HEK293 (cell line): ENCODE results near the gene PLP2.

Experiments used
- GLI4 ChIP-seq: fragments of 450-650 bp; formaldehyde crosslinking; IDR thresholded peaks from 2 replicates; pipeline ENCODE4 v1.5.1; 2016; ENCODE audit warnings: missing biosample characterization, missing genetic modification characterization
- HOXD13 ChIP-seq: sonication (generic); formaldehyde crosslinking; IDR thresholded peaks from 2 replicates; pipeline ENCODE4 v1.8.0; 2022; ENCODE audit warnings: missing genetic modification reagents, borderline replicate concordance
- KLF1 ChIP-seq: fragments of 450-650 bp; formaldehyde crosslinking; IDR thresholded peaks from 2 replicates; pipeline ENCODE4 v1.5.1; 2016; ENCODE audit warnings: missing biosample characterization, missing genetic modification characterization
- KLF7 ChIP-seq: fragments of 450-650 bp; formaldehyde crosslinking; IDR thresholded peaks from 2 replicates; pipeline ENCODE4 v1.5.1; 2016; ENCODE audit warnings: missing biosample characterization, missing genetic modification characterization, borderline replicate concordance
- OVOL3 ChIP-seq: fragments of 450-650 bp; formaldehyde crosslinking; IDR thresholded peaks from 2 replicates; pipeline ENCODE4 v1.5.1; 2016; ENCODE audit warnings: missing biosample characterization, missing genetic modification characterization
- SALL2 ChIP-seq: fragments of 450-650 bp; formaldehyde crosslinking; IDR thresholded peaks from 2 replicates; pipeline ENCODE4 v1.5.0; 2017; ENCODE audit warnings: missing biosample characterization, mild to moderate bottlenecking, missing genetic modification characterization, borderline replicate concordance
- SCRT2 ChIP-seq: fragments of 450-650 bp; formaldehyde crosslinking; IDR thresholded peaks from 2 replicates; pipeline ENCODE4 v1.5.1; 2016; ENCODE audit warnings: missing biosample characterization, missing genetic modification characterization
- YY1 ChIP-seq: fragments of 450-650 bp; formaldehyde crosslinking; IDR thresholded peaks from 2 replicates; pipeline ENCODE4 v1.5.1; 2018; ENCODE audit warnings: missing biosample characterization, missing genetic modification characterization
- ZNF140 ChIP-seq: fragments of 450-650 bp; formaldehyde crosslinking; IDR thresholded peaks from 2 replicates; pipeline ENCODE4 v1.5.1; 2016; ENCODE audit warnings: missing biosample characterization, missing genetic modification characterization
- ZNF155 ChIP-seq: fragments of 450-650 bp; formaldehyde crosslinking; IDR thresholded peaks from 2 replicates; pipeline ENCODE4 v1.5.1; 2016; ENCODE audit warnings: missing biosample characterization, missing genetic modification characterization
- ZNF248 ChIP-seq: fragments of 450-650 bp; formaldehyde crosslinking; IDR thresholded peaks from 2 replicates; pipeline ENCODE4 v1.5.1; 2017; ENCODE audit warnings: missing biosample characterization, missing genetic modification characterization
- ZNF366 ChIP-seq: fragments of 450-650 bp; formaldehyde crosslinking; conservative IDR thresholded peaks from 2 replicates; pipeline ENCODE4 v1.5.1; 2016; ENCODE audit warnings: missing biosample characterization, missing genetic modification characterization
- ZNF37A ChIP-seq: fragments of 450-650 bp; IDR thresholded peaks from 2 replicates; pipeline ENCODE4 v1.5.1; 2018; ENCODE audit warnings: missing biosample characterization, missing genetic modification characterization
- ZNF404 ChIP-seq: fragments of 450-650 bp; formaldehyde crosslinking; IDR thresholded peaks from 2 replicates; pipeline ENCODE4 v1.5.1; 2017; ENCODE audit warnings: missing biosample characterization, missing genetic modification characterization
- ZNF416 ChIP-seq: fragments of 450-650 bp; formaldehyde crosslinking; IDR thresholded peaks from 2 replicates; pipeline ENCODE4 v1.5.1; 2016; ENCODE audit warnings: missing biosample characterization, missing genetic modification characterization
- ZNF555 ChIP-seq: fragments of 450-650 bp; formaldehyde crosslinking; conservative IDR thresholded peaks from 2 replicates; pipeline ENCODE4 v1.5.1; 2017; ENCODE audit warnings: missing biosample characterization, mild to moderate bottlenecking, missing genetic modification characterization, inconsistent platforms
- ZNF571 ChIP-seq: fragments of 450-650 bp; formaldehyde crosslinking; IDR thresholded peaks from 2 replicates; pipeline ENCODE4 v1.5.0; 2017; ENCODE audit warnings: missing biosample characterization, missing genetic modification characterization
- ZNF585B ChIP-seq: fragments of 450-650 bp; formaldehyde crosslinking; IDR thresholded peaks from 2 replicates; pipeline ENCODE4 v1.5.1; 2016; ENCODE audit warnings: missing biosample characterization, missing genetic modification characterization
- ZNF600 ChIP-seq: fragments of 450-650 bp; formaldehyde crosslinking; IDR thresholded peaks from 2 replicates; pipeline ENCODE4 v1.5.1; 2016; ENCODE audit warnings: missing biosample characterization, missing genetic modification characterization
- ZNF707 ChIP-seq: fragments of 450-650 bp; formaldehyde crosslinking; IDR thresholded peaks from 2 replicates; pipeline ENCODE4 v1.5.1; 2016; ENCODE audit warnings: missing biosample characterization, missing genetic modification characterization
- ZSCAN23 ChIP-seq: fragments of 450-650 bp; formaldehyde crosslinking; IDR thresholded peaks from 2 replicates; pipeline ENCODE4 v1.5.1; 2016; ENCODE audit warnings: missing biosample characterization, missing genetic modification characterization
- TF ChIP-seq, protein P1 (sequence below): fragments of 450-650 bp; formaldehyde crosslinking; IDR thresholded peaks from 2 replicates; pipeline ENCODE4 v1.5.1; 2016; ENCODE audit warnings: missing biosample characterization, missing genetic modification characterization
- TF ChIP-seq, protein P2 (sequence below): fragments of 450-650 bp; formaldehyde crosslinking; optimal IDR thresholded peaks from 2 replicates; pipeline ENCODE3; 2016; ENCODE audit warnings: missing biosample characterization, mild to moderate bottlenecking, missing genetic modification characterization
- TF ChIP-seq, protein P3 (sequence below): sonication (generic); formaldehyde crosslinking; IDR thresholded peaks from 2 replicates; pipeline ENCODE4 v1.8.1; 2022; ENCODE audit warnings: mild to moderate bottlenecking, moderate library complexity, missing genetic modification reagents
- TF ChIP-seq, protein P4 (sequence below): fragments of 450-650 bp; formaldehyde crosslinking; IDR thresholded peaks from 2 replicates; pipeline ENCODE4 v1.5.1; 2016; ENCODE audit warnings: missing biosample characterization, missing genetic modification characterization
- TF ChIP-seq, protein P5 (sequence below): fragments of 450-650 bp; formaldehyde crosslinking; IDR thresholded peaks from 2 replicates; pipeline ENCODE4 v1.5.1; 2016; ENCODE audit warnings: missing biosample characterization, missing genetic modification characterization
- TF ChIP-seq, protein P6 (sequence below): fragments of 450-650 bp; formaldehyde crosslinking; IDR thresholded peaks from 2 replicates; pipeline ENCODE4 v1.5.1; 2016; ENCODE audit warnings: missing biosample characterization, missing genetic modification characterization
- TF ChIP-seq, protein P7 (sequence below): fragments of 450-650 bp; formaldehyde crosslinking; IDR thresholded peaks from 2 replicates; pipeline ENCODE4 v1.5.1; 2016; ENCODE audit warnings: missing biosample characterization, missing genetic modification characterization

The PLP2 gene

DNA sequence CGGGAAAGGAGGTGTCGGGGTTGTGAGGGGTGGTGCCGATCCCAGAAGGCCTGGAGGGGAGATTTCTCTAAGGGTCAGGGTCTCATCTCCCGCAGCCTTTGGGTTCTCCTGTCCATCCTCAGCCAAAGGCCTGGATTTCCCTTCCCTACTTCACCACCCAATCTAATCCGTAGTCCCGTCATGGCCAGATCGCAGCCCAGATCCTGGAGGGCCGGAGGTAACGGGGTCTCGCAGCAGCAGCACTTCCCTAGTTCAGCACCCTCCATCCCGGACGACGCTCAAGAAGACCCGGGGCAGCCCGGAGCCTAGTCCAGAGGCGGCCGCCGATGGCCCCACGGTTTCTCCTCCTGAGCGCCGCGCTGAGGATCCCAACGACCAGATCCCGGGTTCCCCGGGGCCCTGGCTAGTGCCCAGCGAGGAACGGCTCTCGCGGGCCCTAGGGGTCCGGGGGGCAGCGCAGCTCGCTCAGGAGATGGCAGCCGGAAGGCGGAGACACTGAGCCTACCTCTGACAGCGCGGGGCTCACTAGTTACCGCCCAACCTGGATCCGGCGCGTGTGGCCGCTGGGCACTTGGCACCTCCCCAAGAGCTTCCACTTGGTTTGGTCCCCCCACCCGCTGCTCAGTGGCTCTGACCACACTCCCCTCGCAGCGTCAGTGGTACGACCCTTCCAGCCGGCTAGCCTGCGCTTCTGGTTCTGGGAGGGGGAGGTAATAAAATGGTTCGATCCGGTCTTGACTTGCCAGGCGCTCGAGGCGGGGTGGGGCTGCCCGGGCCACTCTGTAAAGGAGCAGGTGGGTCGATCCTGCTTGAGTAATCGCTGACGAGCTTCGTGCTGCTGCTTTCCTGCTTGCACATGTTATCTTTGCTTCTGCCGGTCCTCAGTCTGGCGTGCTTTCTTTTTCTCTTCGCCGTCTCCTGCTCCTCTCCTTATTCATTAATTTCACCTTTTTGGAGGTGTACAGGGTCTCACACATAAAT is 5.5 kb upstream of the PLP2 start (continued):
- TF ChIP-seq ZNF140 (tag by site-specific recombination): no peak
- TF ChIP-seq SCRT2 (tag by site-specific recombination): no peak
- peak; percentile 91 for TF ChIP-seq KLF7 (tag by site-specific recombination)
- TF ChIP-seq ZNF555: no peak
- no peak for TF ChIP-seq ZNF416 (tag by site-specific recombination)
- no peak for TF ChIP-seq OVOL3
- no peak for TF ChIP-seq SALL2 (tag by site-specific recombination)
- TF ChIP-seq ZNF404 (tag by site-specific recombination): no peak
- no peak for TF ChIP-seq ZNF707 (tag by site-specific recombination)
- TF ChIP-seq, protein P1, sequence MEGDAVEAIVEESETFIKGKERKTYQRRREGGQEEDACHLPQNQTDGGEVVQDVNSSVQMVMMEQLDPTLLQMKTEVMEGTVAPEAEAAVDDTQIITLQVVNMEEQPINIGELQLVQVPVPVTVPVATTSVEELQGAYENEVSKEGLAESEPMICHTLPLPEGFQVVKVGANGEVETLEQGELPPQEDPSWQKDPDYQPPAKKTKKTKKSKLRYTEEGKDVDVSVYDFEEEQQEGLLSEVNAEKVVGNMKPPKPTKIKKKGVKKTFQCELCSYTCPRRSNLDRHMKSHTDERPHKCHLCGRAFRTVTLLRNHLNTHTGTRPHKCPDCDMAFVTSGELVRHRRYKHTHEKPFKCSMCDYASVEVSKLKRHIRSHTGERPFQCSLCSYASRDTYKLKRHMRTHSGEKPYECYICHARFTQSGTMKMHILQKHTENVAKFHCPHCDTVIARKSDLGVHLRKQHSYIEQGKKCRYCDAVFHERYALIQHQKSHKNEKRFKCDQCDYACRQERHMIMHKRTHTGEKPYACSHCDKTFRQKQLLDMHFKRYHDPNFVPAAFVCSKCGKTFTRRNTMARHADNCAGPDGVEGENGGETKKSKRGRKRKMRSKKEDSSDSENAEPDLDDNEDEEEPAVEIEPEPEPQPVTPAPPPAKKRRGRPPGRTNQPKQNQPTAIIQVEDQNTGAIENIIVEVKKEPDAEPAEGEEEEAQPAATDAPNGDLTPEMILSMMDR: peak; percentile 81
- no peak for TF ChIP-seq YY1 (tag by site-specific recombination)
- TF ChIP-seq, protein P2, sequence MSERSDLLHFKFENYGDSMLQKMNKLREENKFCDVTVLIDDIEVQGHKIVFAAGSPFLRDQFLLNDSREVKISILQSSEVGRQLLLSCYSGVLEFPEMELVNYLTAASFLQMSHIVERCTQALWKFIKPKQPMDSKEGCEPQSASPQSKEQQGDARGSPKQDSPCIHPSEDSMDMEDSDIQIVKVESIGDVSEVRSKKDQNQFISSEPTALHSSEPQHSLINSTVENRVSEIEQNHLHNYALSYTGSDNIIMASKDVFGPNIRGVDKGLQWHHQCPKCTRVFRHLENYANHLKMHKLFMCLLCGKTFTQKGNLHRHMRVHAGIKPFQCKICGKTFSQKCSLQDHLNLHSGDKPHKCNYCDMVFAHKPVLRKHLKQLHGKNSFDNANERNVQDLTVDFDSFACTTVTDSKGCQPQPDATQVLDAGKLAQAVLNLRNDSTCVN (tag by site-specific recombination): peak; percentile 85
- TF ChIP-seq, protein P3, sequence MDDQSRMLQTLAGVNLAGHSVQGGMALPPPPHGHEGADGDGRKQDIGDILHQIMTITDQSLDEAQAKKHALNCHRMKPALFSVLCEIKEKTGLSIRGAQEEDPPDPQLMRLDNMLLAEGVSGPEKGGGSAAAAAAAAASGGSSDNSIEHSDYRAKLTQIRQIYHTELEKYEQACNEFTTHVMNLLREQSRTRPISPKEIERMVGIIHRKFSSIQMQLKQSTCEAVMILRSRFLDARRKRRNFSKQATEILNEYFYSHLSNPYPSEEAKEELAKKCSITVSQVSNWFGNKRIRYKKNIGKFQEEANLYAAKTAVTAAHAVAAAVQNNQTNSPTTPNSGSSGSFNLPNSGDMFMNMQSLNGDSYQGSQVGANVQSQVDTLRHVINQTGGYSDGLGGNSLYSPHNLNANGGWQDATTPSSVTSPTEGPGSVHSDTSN: no peak; the same call in 1 of the 2 replicates
- TF ChIP-seq, protein P4, sequence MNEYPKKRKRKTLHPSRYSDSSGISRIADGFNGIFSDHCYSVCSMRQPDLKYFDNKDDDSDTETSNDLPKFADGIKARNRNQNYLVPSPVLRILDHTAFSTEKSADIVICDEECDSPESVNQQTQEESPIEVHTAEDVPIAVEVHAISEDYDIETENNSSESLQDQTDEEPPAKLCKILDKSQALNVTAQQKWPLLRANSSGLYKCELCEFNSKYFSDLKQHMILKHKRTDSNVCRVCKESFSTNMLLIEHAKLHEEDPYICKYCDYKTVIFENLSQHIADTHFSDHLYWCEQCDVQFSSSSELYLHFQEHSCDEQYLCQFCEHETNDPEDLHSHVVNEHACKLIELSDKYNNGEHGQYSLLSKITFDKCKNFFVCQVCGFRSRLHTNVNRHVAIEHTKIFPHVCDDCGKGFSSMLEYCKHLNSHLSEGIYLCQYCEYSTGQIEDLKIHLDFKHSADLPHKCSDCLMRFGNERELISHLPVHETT: peak; percentile 92
- TF ChIP-seq ZNF366 (tag by site-specific recombination): 0 out of 2 replicates have a peak, but pooled peaks have one; percentile 25
- TF ChIP-seq, protein P5, sequence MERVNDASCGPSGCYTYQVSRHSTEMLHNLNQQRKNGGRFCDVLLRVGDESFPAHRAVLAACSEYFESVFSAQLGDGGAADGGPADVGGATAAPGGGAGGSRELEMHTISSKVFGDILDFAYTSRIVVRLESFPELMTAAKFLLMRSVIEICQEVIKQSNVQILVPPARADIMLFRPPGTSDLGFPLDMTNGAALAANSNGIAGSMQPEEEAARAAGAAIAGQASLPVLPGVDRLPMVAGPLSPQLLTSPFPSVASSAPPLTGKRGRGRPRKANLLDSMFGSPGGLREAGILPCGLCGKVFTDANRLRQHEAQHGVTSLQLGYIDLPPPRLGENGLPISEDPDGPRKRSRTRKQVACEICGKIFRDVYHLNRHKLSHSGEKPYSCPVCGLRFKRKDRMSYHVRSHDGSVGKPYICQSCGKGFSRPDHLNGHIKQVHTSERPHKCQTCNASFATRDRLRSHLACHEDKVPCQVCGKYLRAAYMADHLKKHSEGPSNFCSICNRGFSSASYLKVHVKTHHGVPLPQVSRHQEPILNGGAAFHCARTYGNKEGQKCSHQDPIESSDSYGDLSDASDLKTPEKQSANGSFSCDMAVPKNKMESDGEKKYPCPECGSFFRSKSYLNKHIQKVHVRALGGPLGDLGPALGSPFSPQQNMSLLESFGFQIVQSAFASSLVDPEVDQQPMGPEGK (tag by site-specific recombination): peak; percentile 98
- no peak for TF ChIP-seq ZNF37A (tag by site-specific recombination)
- TF ChIP-seq ZNF585B (tag by site-specific recombination): no peak
- TF ChIP-seq, protein P6, sequence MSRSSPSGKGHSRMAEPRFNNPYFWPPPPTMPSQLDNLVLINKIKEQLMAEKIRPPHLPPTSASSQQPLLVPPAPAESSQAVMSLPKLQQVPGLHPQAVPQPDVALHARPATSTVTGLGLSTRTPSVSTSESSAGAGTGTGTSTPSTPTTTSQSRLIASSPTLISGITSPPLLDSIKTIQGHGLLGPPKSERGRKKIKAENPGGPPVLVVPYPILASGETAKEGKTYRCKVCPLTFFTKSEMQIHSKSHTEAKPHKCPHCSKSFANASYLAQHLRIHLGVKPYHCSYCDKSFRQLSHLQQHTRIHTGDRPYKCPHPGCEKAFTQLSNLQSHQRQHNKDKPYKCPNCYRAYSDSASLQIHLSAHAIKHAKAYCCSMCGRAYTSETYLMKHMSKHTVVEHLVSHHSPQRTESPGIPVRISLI (tag by site-specific recombination): no peak
- no peak for TF ChIP-seq ZSCAN23 (tag by site-specific recombination)
- TF ChIP-seq ZNF571 (tag by site-specific recombination): no peak
- 0 out of 2 replicates have a peak, but pooled peaks have one; percentile 9 for TF ChIP-seq GLI4 (tag by site-specific recombination)
- peak; percentile 84 for TF ChIP-seq ZNF600 (tag by site-specific recombination)
- TF ChIP-seq ZNF155: no peak
- TF ChIP-seq, protein P7, sequence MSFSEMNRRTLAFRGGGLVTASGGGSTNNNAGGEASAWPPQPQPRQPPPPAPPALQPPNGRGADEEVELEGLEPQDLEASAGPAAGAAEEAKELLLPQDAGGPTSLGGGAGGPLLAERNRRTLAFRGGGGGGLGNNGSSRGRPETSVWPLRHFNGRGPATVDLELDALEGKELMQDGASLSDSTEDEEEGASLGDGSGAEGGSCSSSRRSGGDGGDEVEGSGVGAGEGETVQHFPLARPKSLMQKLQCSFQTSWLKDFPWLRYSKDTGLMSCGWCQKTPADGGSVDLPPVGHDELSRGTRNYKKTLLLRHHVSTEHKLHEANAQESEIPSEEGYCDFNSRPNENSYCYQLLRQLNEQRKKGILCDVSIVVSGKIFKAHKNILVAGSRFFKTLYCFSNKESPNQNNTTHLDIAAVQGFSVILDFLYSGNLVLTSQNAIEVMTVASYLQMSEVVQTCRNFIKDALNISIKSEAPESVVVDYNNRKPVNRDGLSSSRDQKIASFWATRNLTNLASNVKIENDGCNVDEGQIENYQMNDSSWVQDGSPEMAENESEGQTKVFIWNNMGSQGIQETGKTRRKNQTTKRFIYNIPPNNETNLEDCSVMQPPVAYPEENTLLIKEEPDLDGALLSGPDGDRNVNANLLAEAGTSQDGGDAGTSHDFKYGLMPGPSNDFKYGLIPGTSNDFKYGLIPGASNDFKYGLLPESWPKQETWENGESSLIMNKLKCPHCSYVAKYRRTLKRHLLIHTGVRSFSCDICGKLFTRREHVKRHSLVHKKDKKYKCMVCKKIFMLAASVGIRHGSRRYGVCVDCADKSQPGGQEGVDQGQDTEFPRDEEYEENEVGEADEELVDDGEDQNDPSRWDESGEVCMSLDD (tag by site-specific recombination): peak; percentile 85
- TF ChIP-seq HOXD13: no peak
- TF ChIP-seq ZNF248 (tag by site-specific recombination): no peak
- peak; percentile 81 for TF ChIP-seq KLF1
